ENCODE measurements around the gene TMEM19.
"Not testable (repeated sequence)": the region's sequence is repeated elsewhere in the genome, so short reads cannot be mapped to it uniquely, and the experiment has no call there.

TMEM19 gene

GRCh38 chr12:71666259-71666658, 19.6 kb upstream of the TMEM19 start:
- DNase-seq, result no peak

- DNase-seq, result no peak
These were observed 14.6 kb upstream of the TMEM19 start for GRCh38 chr12:71671311-71671710.

GRCh38 chr12:71671816-71672215, 14.1 kb upstream of the TMEM19 start:
- DNase-seq, result peak; percentile 78

DNA sequence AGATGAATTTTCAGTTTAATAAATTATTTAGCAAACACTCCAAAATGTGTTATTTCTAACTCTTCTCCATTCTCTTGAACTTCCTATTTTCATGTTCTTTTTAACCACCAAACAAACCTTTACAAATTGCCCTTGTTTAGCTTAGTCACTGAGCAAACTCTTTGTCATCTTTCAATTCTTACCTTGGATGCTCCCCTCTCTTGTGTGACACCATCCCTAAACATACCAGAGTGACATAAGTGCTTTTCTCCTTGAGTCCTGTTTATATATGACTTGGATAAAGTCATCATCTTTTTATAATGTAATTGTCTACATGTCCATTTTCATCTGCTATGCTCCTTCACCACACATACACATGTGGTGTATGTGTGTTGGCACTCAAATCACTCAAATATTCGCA, 3.4 kb upstream of the TMEM19 start:
- no peak for DNase-seq

GRCh38 chr12:71683633-71684032, 2.2 kb upstream of the TMEM19 start:
- DNase-seq, result no peak

- peak; percentile 55 for DNase-seq
These were observed 1.8 kb upstream of the TMEM19 start for GRCh38 chr12:71684081-71684480.

- DNase-seq, result no peak
These were observed 473 bp upstream of the TMEM19 start for GRCh38 chr12:71685312-71685906.

DNA sequence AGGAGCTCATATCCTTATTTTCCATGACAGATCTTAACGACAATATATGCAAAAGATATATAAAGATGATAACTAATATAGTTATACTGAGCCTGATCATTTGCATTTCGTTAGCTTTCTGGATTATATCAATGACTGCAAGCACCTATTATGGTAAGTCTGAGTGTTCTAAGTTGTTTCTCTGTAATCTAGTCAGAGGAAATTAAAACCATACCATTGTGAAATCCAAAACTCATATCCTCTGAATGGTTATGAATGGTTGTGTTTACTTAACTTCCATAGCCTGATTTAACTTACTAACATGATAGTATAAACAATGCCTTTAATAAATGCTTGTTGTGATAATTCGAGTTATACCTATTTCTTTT, 760 bp downstream of the TMEM19 start:
- peak; percentile 38 for DNase-seq

DNA sequence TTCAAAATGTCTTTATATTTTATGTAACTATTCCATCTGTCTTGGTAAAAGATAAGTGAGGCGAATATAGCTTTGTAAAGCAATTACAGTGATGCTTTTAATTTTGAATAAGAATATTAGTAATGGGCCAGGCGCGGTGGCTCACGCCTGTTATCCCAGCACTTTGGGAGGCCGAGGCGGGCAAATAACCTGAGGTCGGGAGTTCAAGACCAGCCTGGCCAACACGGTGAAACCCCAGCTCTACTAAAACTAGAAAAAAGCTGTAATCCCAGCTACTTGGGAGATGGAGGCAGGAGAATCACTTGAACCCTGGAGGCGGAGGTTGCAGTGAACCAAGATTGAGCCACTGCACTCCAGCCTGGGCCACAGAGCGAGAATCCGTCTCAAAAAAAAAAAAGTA, 1.3 kb downstream of the TMEM19 start:
- DNase-seq, result not testable (repeated sequence)

- DNase-seq, result no peak
These were observed 3.2 kb downstream of the TMEM19 start for GRCh38 chr12:71688961-71689570.

GRCh38 chr12:71691504-71692129, 5.7 kb downstream of the TMEM19 start:
- peak; percentile 32 for DNase-seq

- DNase-seq, result no peak
These were observed 7.2 kb downstream of the TMEM19 start for GRCh38 chr12:71693126-71693525.

DNA sequence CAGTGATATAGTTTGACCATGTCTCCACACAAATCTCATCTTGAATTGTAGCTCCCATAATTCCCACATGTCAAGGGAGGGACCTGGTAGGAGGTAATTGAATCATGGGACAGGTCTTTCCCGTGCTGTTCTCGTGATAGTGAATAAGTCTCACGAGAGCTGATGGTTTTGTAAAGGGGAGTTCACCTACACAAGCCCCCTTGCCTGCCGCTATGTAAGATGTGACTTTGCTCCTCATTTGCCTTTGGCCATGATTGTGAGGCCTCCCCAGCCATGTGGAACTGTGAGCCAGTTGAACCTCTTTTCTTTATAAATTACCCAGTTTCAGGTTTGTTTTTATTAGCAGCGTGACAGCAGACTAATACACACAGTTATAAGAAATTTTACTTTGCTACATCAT, 7.8 kb downstream of the TMEM19 start:
- DNase-seq, result not testable (repeated sequence)

GRCh38 chr12:71694099-71694820, 8.4 kb downstream of the TMEM19 start:
- no peak for DNase-seq

DNA sequence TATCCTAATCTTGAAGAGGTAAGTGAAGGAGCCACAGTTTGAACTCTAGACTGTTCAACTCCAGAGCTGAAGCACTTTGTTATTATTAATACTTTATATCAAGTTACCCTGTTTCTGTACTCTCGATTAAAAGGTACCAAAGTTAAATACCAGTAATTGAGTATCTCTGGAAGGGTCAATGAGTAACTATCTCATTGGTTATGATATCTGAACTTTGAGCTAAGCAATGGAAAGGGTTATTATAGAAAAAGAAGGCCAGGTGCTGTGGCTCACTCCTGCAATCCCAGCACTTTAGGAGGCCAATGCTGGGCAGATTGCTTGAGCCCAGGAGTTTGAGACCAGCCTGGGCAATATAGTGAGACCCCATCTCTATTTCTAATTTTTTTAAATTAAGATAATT, 9.9 kb downstream of the TMEM19 start:
- DNase-seq, result no peak

- not testable (repeated sequence) for DNase-seq
These were observed 16.3 kb downstream of the TMEM19 start for GRCh38 chr12:71702181-71702580.

DNA sequence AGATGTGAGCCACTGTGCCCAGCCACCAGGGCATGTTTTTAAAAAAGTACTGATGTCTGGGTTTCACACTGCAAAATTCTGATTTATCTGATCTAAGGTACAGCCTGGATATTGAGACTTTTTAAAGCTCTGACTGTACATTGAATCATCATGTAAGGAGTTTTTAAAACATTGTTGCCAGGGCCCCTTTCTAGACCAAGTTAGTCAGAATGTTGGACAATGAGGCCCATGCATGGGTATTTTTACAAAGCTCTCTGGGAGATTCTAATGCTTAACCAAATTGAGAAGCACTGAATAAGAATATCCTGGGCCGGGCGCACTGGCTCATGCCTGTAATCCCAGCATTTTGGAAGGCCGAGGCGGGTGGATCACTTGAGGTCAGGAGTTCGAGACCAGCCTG, 16.7 kb downstream of the TMEM19 start:
- DNase-seq, result no peak

DNA sequence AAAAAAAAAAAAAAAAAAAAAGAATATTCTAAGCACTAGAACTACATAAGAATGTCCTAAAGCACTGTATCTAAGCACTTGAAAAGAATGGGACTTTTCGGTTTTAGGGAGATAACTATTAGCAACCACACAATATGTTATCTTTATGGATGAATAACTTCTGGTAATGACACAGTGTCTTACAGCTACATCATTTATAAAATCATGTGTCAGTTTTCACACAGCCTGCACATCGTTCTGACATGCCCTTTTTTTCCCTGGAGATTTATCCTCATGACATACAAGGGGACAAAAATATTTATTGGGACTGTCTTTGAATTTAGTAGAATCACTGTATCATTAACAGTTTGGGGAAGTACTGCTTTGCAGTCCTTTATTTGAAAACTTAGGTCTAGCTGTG, 17.3 kb downstream of the TMEM19 start:
- DNase-seq, result no peak

DNA sequence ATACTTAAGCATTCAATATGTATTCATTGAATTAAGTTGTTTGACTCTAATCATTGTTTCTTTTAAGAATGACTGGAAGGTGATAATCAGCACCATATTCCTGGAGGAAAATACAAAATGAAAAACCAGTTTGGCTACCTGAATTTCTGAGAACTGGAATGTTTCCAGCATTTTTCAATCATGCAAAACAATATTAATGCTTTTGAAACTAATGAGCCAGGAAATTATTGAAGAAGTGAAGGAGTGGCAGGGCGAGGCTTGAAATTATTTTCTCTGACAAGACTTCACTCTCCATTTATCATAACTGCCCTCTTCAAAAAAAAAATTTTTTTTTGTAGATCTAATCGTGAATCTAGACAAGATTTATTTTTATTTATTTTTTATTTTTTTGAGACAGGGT, 19.0 kb downstream of the TMEM19 start:
- DNase-seq, result no peak

DNA sequence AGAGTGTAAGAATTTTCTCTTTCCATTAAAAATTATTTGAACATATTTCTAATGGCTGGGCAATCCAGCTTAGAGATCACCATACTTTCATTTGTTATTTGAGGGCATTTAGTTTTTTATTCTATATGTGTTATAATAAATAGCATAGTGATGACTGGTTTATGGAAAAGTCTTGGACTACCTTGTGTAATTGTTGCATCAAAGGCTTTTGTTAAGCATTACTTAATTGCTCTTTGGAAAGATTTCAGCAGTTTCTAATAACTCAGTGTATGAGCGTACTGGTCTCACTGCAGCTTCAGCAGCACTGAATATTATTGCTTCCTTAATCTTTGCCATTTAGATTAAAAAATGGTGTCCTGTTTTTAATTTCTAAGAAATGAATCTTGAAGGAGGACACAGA, 22.8 kb downstream of the TMEM19 start:
- DNase-seq, result no peak

DNA sequence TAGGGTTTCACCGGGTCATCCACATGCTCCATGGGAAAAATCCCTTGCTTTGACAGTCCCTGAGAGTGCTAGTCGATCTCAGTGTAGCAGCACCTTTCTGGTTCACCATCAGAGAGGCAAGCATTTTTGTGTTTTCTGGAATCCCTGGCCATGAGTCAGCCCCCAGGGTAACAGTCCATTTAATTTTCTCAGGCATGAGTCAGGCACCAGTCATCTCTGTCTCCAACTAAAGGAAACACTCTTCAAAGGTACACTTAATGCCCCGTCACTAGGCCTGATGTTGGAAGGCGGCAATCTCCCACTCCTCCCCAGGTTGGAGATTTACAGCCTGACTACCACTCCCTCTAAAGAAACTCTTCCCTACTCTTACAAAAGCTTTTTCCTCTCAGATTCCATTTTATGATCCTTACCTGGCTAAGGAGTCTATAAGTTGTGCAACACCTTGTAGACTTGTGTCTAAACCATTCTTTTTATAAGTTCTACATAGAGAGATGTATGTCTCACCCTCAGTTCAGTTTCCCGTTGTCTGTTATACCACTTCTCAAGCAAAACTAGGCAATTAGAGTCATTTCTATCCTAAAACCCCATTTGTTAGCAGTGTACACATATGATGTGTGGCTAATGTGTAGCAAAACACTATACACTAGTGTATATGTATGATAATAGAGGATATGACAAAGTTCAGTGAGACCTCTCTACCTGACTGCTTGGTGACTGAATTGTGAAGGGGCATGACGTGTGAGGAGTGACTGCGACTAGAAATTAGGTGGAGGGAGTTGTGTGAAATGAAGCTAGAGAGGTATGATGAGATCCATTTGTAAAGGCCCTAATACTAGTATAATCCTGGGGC, 24.6 kb downstream of the TMEM19 start:
- no peak for DNase-seq

- no peak for DNase-seq
These were observed 32.7 kb downstream of the TMEM19 start for GRCh38 chr12:71718611-71719010.

Measured in hematopoietic multipotent progenitor cell treated with erythropoietin and hydrocortisone succinate and interleukin-3 and kit ligand, for 4 days (in vitro differentiated cells).